HL-60/S4 treated with phorbol 12-myristate 13-acetate at 8.2 ng/mL for 4 days and 3 days (cell line): ENCODE measurements around the gene FNDC11.

ENCODE experiments used
- in situ Hi-C: fragments of 300-500 bp; cut with MboI; formaldehyde crosslinking; loops from 2 replicates; pipeline ENCODE4 v1.15.0; 2022; ENCODE audit warnings: low sequenced_read_pairs

The FNDC11 gene

GRCh38 chr20:63539092-63539430 is 14.9 kb upstream of the FNDC11 start:
- in situ Hi-C loops = no loop called here

- in situ Hi-C loops = no loop called here
These were observed 14.3 kb upstream of the FNDC11 start for GRCh38 chr20:63539441-63540370.

- in situ Hi-C loops = no loop called here
These were observed 13.4 kb upstream of the FNDC11 start for GRCh38 chr20:63540417-63541186.

- in situ Hi-C loops = no loop called here
These were observed 12.6 kb upstream of the FNDC11 start for GRCh38 chr20:63541371-63541770.

GRCh38 chr20:63542031-63542559 is 11.9 kb upstream of the FNDC11 start:
- in situ Hi-C loops = no loop called here

GRCh38 chr20:63542696-63543095 is 11.3 kb upstream of the FNDC11 start:
- in situ Hi-C loops = no loop called here

GRCh38 chr20:63543131-63543530 is 10.8 kb upstream of the FNDC11 start:
- in situ Hi-C loops = no loop called here

- in situ Hi-C loops = no loop called here
These were observed 10.2 kb upstream of the FNDC11 start for GRCh38 chr20:63543733-63544132.

GRCh38 chr20:63544241-63544957 is 9.6 kb upstream of the FNDC11 start:
- in situ Hi-C loops = no loop called here

GRCh38 chr20:63544958-63545516 is 8.9 kb upstream of the FNDC11 start:
- in situ Hi-C loops = no loop called here

GRCh38 chr20:63545814-63546213 is 8.1 kb upstream of the FNDC11 start:
- in situ Hi-C loops = no loop called here

- in situ Hi-C loops = no loop called here
These were observed 7.6 kb upstream of the FNDC11 start for GRCh38 chr20:63546256-63546955.

- in situ Hi-C loops = no loop called here
These were observed 6.8 kb upstream of the FNDC11 start for GRCh38 chr20:63546956-63547724.

- in situ Hi-C loops = no loop called here
These were observed 6.1 kb upstream of the FNDC11 start, which contains the start of gene SRMS for GRCh38 chr20:63547725-63548480. TSS of gene SRMS (minus strand) at chr20:63547749. CDS start at chr20:63547463, 286 bp downstream.

- in situ Hi-C loops = no loop called here
These were observed 5.4 kb upstream of the FNDC11 start for GRCh38 chr20:63548542-63548941.

- in situ Hi-C loops = no loop called here
These were observed 4.9 kb upstream of the FNDC11 start for GRCh38 chr20:63549019-63549418.

GRCh38 chr20:63549679-63550282 is 4.2 kb upstream of the FNDC11 start:
- in situ Hi-C loops = no loop called here

GRCh38 chr20:63551068-63551467 is 2.9 kb upstream of the FNDC11 start:
- in situ Hi-C loops = no loop called here
